ENCODE measurements around the gene PRKCB. TPM values are rescaled to one million over a fixed set of nuclear protein-coding genes. Genes with fewer than 3 reads are reported as not detected.

PRKCB gene
- total and polyA plus RNA-seq, 2 of the 8 experiments (the other 6 are each of a cell fraction or from before 2014, with no cell fraction given) = 7.1 to 12.1 TPM

DNA sequence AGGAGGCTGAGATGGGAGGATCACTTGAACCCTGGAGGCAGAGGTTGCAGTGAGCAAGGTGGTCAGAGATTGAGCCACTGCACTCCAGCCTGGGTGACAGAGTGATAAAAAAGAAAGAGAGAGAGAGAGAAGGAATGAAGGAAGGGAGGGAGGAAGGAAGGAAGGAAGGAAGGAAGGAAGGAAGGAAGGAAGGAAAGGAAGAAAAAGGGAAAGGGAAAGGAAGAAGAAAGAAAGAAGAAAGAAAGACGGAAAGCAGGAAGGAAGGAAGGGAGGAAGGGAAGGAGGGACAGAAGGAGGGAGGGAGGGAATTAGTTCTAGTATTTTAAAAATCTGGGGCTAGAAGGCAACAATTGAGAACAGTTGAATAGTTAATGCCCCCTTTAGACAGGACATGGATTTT is 258.9 kb downstream of the PRKCB start:
- Histone ChIP-seq H2BK120ac (replicated peaks; ENCODE audit: low read depth, low read length) (no peak overlapping the region), H4K20me1 (replicated peaks in 1 of 2; ENCODE audit: control insufficient read depth in 1 of 2, insufficient read depth in 2 of 2, low read length in 2 of 2) (no peaks in the 10 kb centered on the region), H3K14ac (ENCODE audit: insufficient read length) (no peak overlapping the region), H2BK12ac (ENCODE audit: low read depth, low read length) (no peak overlapping the region), H3K4me2 (ENCODE audit: insufficient read depth in 1 of 2, low read depth in 2 of 2, low read length in 2 of 2) (no peak overlapping the region), H4K8ac (ENCODE audit: extremely low read depth, insufficient read depth, low read length) (no peak overlapping the region), H2BK20ac (ENCODE audit: low read length) (no peak overlapping the region), H3K9me3 (ENCODE audit: insufficient read depth in 2 of 2, low read depth in 1 of 2, low read length in 1 of 2) (peaks cover 3 to 5% of the 10 kb centered on the region in 2 experiments; a peak in 1 of 4 replicates), H3K4me1 (replicated peaks in 1 of 4; ENCODE audit: control insufficient read depth in 3 of 4, insufficient read depth in 4 of 4, low read length in 3 of 4) (peaks cover 2 to 6% (median 4%) of the 10 kb centered on the region in 4 experiments; a peak in 4 of 7 replicates), H2BK15ac (ENCODE audit: low read length) (no peak overlapping the region), H3K18ac (ENCODE audit: extremely low read depth, low read length) (no peak overlapping the region), H3K4ac (replicated peaks; ENCODE audit: insufficient read length, low read depth, low read length) (no peak overlapping the region), H3K56ac (replicated peaks; ENCODE audit: insufficient read length, low read depth, low read length) (no peak overlapping the region), H4K91ac (replicated peaks; ENCODE audit: insufficient read length, low read length) (no peak overlapping the region), H3K36me3 (ENCODE audit: control insufficient read depth in 2 of 4, insufficient read depth in 4 of 4, low read length in 3 of 4) (no peaks in the 10 kb centered on the region), H2BK5ac (ENCODE audit: low read depth, low read length) (no peak overlapping the region), H4K5ac (ENCODE audit: insufficient read length, low read depth, low read length) (no peak overlapping the region), H3K4me3 (ENCODE audit: extremely low read depth in 1 of 4, insufficient read depth in 2 of 4, low read depth in 3 of 4, low read length in 4 of 4) (no peak overlapping the region), H3K79me2 (ENCODE audit: control insufficient read depth in 1 of 2, insufficient read depth in 2 of 2, low read length in 2 of 2) (no peaks in the 10 kb centered on the region), H2AK5ac (ENCODE audit: low read depth, low read length) (no peak overlapping the region; the same call in 1 of the 2 replicates), H3K79me1 (ENCODE audit: low read depth, low read length) (no peaks in the 10 kb centered on the region), H3K9ac (replicated peaks in 1 of 4; ENCODE audit: extremely low read depth in 1 of 4, low read depth in 3 of 4, low read length in 3 of 4) (no peak overlapping the region), H3K27ac (ENCODE audit: low read depth, low read length) (no peak overlapping the region), H2AFZ (ENCODE audit: low read length) (no peak overlapping the region), H3K23ac (ENCODE audit: insufficient read length) (no peak overlapping the region), H3K23me2 (ENCODE audit: low read depth, low read length) (no peaks in the 10 kb centered on the region; the same call in 1 of the 2 replicates), H3K27me3 (replicated peaks in 1 of 4; ENCODE audit: control insufficient read depth in 3 of 4, extremely low read depth in 1 of 4, insufficient read depth in 3 of 4, low read length in 3 of 4) (no peaks in the 10 kb centered on the region)
- CTCF ChIA-PET (ENCODE audit: partially characterized antibody) = interaction anchor here (2.2 kb wide), 1 partner anchor 24 kb away, joined by 10 read pairs; no protein-coding TSS in a partner anchor
- POLR2A ChIA-PET (ENCODE audit: partially characterized antibody) = no interaction called here
- DNase-seq (ENCODE audit: low read depth in 1 of 2, low spot score in 2 of 2) (no peak), FAIRE-seq (no peak)
- 55% methylated on average over 1 of the region's 1 CpG; no CpG with 5 or more reads in 1 of the 2 experiments for WGBS, 2 experiments (ENCODE audit: extremely low coverage in 1 of 2, insufficient coverage in 1 of 2, insufficient read length in 1 of 2, insufficient replicate concordance in 2 of 2, low coverage in 1 of 2, low lambda C conversion rate in 2 of 2, missing lambda C conversion rate in 1 of 2)
- TF ChIP-seq SUZ12 (IDR thresholded peaks at IDR 0.05; ENCODE audit: low read length) (no peak), RXRA (IDR thresholded peaks at IDR 0.05; ENCODE audit: insufficient read depth, low read depth, low read length) (no peak), CHD1 (IDR thresholded peaks at IDR 0.05; ENCODE audit: low read depth, low read length) (no peak), NANOG (IDR thresholded peaks at IDR 0.05; ENCODE audit: insufficient read depth, low read depth, low read length, poor library complexity, severe bottlenecking) (no peak), RNF2 (IDR thresholded peaks at IDR 0.05; ENCODE audit: borderline replicate concordance, low read depth, low read length, missing control alignments, poor library complexity, severe bottlenecking) (no peak), FOSL1 (IDR thresholded peaks at IDR 0.05; ENCODE audit: insufficient read depth, low read depth, low read length) (no peak), ZNF274 (IDR thresholded peaks at IDR 0.05; ENCODE audit: borderline replicate concordance, extremely low read depth, low read length) (no peak)
